Kidney epithelial cell (primary cell): ENCODE results near the gene SH3RF3. TPM values are rescaled to one million over a fixed set of nuclear protein-coding genes. Genes with fewer than 3 reads are reported as not detected.

Experiments used
- DNase-seq: peaks from one replicate; pipeline ENCODE4 v3.0.0-alpha.2; 2010; ENCODE audit warnings: low read depth
- H3K27me3 ChIP-seq: 2 replicates; pipeline ENCODE4 v1.6.0; 2011; ENCODE audit warnings: low read length; ENCODE audit not compliant: control insufficient read depth, insufficient read depth
- H3K36me3 ChIP-seq: 2 replicates; pipeline ENCODE4 v1.5.1; 2011; ENCODE audit warnings: low read length; ENCODE audit not compliant: control insufficient read depth, insufficient read depth
- H3K4me3 ChIP-seq: 2 replicates; pipeline ENCODE4 v1.5.1; 2011; ENCODE audit warnings: low read depth, mild to moderate bottlenecking, control low read depth, low read length
- total RNA-seq: library from RNA; depleted of rRNA; stranded (reverse); fragments of >200 nt; gene quantifications from 2 replicates; pipeline ENCODE4 v1.2.3, GENCODE V29; 2015
- TF ChIP-seq, protein P1 (sequence below): IDR thresholded peaks from 2 replicates; pipeline ENCODE4 v1.5.1; 2011; ENCODE audit warnings: mild to moderate bottlenecking, moderate library complexity, low read length, control low read depth, inconsistent platforms; ENCODE audit not compliant: insufficient read depth, poor library complexity, severe bottlenecking

The SH3RF3 gene
- total RNA-seq, 1 donor from 2014 or later = 9.6 TPM

- no peak for DNase-seq
- H3K27me3 ChIP-seq = no peaks in the 10 kb centered on the region
- H3K36me3 ChIP-seq = no peaks in the 10 kb centered on the region
- TF ChIP-seq, protein P1, sequence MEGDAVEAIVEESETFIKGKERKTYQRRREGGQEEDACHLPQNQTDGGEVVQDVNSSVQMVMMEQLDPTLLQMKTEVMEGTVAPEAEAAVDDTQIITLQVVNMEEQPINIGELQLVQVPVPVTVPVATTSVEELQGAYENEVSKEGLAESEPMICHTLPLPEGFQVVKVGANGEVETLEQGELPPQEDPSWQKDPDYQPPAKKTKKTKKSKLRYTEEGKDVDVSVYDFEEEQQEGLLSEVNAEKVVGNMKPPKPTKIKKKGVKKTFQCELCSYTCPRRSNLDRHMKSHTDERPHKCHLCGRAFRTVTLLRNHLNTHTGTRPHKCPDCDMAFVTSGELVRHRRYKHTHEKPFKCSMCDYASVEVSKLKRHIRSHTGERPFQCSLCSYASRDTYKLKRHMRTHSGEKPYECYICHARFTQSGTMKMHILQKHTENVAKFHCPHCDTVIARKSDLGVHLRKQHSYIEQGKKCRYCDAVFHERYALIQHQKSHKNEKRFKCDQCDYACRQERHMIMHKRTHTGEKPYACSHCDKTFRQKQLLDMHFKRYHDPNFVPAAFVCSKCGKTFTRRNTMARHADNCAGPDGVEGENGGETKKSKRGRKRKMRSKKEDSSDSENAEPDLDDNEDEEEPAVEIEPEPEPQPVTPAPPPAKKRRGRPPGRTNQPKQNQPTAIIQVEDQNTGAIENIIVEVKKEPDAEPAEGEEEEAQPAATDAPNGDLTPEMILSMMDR = no peak
- no peak overlapping the region for H3K4me3 ChIP-seq
These were observed 409.5 kb downstream of the SH3RF3 start for GRCh38 chr2:109538546-109538945.

- DNase-seq = no peak
- TF ChIP-seq, protein P1 = no peak
- H3K36me3 ChIP-seq = peaks cover 1% of the 10 kb centered on the region
- H3K4me3 ChIP-seq = no peak overlapping the region
- no peaks in the 10 kb centered on the region for H3K27me3 ChIP-seq
These were observed 413.4 kb downstream of the SH3RF3 start for GRCh38 chr2:109542384-109542783.

DNA sequence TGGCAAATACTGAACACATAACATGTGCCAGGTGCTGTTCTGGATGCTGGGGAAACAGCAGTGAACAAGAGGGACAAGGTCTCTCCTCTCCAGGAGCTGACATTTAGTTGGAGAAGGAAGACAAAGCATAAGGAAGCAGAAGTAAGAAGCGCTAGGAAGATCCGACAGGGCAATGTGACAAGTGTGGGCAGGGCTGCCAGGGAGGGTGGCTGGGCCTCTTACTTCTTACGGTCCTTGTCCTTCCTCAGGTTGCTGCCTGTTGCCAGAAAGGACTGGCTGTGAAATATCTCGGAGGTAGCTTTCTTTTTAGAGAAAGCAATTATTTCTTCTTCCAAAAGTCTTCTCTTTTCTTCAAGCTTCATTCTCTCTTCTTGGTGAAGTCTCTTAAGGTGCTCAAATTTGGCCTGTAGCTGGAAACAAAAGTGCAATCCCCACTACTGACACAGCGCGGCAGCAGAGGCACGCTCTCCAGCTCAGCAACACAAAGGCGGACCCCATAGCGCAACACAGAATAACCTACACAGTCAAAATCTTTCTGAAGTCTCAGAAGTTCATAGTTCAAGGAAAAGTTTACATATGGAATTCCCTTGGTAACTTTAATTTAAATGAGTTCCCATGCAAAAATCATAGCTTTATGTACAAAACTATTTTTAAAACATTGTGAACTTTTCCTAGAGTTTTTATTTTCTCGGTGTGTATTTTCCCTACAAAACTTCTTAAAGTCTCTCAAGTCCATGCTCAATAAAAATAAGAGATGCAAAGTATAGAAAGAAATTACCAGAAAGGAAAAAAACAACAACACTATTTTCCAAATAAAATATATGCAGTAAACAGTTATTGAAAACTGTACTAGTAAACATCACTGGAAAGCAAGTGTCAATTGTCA, 417.1 kb downstream of the SH3RF3 start:
- H3K36me3 ChIP-seq = peaks cover 1% of the 10 kb centered on the region
- H3K4me3 ChIP-seq = no peak overlapping the region
- TF ChIP-seq, protein P1 = peak; percentile 94
- H3K27me3 ChIP-seq = no peaks in the 10 kb centered on the region
- no peak for DNase-seq

- H3K27me3 ChIP-seq = no peaks in the 10 kb centered on the region
- TF ChIP-seq, protein P1 = no peak
- no peak overlapping the region for H3K4me3 ChIP-seq
- peaks cover 1% of the 10 kb centered on the region for H3K36me3 ChIP-seq
- DNase-seq = no peak
These were observed 418.3 kb downstream of the SH3RF3 start for GRCh38 chr2:109547280-109547679.

- TF ChIP-seq, protein P1 = no peak
- DNase-seq = no peak
- H3K36me3 ChIP-seq = peaks cover 1% of the 10 kb centered on the region
These were observed 420.1 kb downstream of the SH3RF3 start for GRCh38 chr2:109549016-109549590.

More at GRCh38 chr2:109549016-109549590, 420.1 kb downstream of the SH3RF3 start:
- H3K4me3 ChIP-seq = no peak overlapping the region
- no peaks in the 10 kb centered on the region for H3K27me3 ChIP-seq

Other genes starting within 250 kb of the SH3RF3 start
- gene EDAR, start 140.0 kb upstream of the SH3RF3 start, total RNA-seq = 1.0 and 2.0 TPM in 2 replicates